GM12891 (cell line): ENCODE data around the gene KIR2DL1.
"Not testable (repeated sequence)": the region's sequence is repeated elsewhere in the genome, so short reads cannot be mapped to it uniquely, and the experiment has no call there.

Experiments used
- POLR2A ChIP-seq: IDR thresholded peaks from 2 replicates; pipeline ENCODE4 v1.6.1; 2011; ENCODE audit warnings: low read depth, low read length, control low read depth
- POLR2AphosphoS5 ChIP-seq: IDR thresholded peaks from 2 replicates; pipeline ENCODE4 v1.6.1; 2011; ENCODE audit warnings: low read depth, low read length, control low read depth

DNA sequence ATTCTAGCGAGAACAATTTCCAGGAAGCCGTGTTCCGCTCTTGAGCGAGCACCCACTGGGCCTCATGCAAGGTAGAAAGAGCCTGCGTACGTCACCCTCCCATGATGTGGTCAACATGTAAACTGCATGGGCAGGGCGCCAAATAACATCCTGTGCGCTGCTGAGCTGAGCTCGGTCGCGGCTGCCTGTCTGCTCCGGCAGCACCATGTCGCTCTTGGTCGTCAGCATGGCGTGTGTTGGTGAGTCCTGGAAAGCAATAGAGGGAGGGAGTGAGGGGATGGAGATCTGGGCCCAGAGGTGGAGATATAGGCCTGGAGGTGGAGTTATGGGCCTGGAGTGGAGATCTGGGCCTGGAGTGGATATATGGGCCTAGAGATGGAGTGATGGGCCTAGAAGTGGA lies at the start of gene KIR2DL1:
- not testable (repeated sequence) for TF ChIP-seq POLR2A, POLR2AphosphoS5
